CD4-positive, alpha-beta T cell treated with Interleukin-17A for 1 hour (primary cell): ENCODE measurements around the gene PARD3.
"Not testable (repeated sequence)": the region's sequence is repeated elsewhere in the genome, so short reads cannot be mapped to it uniquely, and the experiment has no call there.

Experiments used
- DNase-seq: peaks from one replicate; pipeline ENCODE4 v3.0.0-alpha.2; 2020

The PARD3 gene

GRCh38 chr10:34815185-34816084 lies at the start of gene PARD3:
Gene PARD3, minus strand, starts transcription at chr10:34815296. Its CDS starts 301 bp downstream, at chr10:34814995.
- DNase-seq = no peak

- no peak for DNase-seq
Measured at GRCh38 chr10:34864149-34865067, 49.3 kb upstream of the PARD3 start.

GRCh38 chr10:34862892-34863291 lies 47.8 kb upstream of the PARD3 start:
- DNase-seq = no peak

DNA sequence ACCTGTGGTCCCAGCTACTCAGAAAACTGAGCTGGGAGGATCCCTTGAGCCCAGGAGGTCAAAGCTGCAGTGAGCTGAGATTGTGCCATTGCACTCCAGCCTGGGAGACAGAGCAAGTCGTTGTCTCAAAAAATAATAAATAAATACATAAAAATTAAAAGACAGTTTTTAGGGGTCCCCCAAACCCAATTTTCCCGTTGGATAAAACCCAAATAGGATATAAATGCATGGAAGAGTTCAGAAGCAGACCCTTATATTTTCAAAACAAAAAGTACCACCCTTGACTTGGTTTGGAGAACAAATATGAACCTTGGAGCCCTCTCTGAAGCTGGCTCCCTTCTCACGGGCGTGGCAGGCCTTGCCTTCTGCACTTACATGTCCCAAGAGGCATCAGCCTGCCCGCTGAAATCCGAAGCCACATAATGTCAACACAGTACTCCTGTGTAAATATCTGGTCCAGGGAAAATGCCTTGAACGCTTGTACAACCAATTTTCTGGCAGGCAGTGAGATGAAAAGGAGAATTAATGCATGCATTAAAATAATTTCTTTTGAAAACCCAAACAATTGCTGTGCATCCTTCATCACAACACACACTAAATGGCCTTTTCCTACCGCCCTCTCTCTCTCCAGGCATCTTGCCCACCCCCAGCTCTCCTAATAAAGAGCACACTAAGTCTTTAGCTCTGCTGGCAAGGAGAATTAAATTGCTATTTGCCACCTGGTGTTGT lies 46.4 kb upstream of the PARD3 start:
- DNase-seq = no peak

GRCh38 chr10:34859170-34859569 lies 44.1 kb upstream of the PARD3 start:
- DNase-seq = no peak

- DNase-seq = no peak
Measured at GRCh38 chr10:34858003-34858402, 42.9 kb upstream of the PARD3 start.

- no peak for DNase-seq
Measured at GRCh38 chr10:34854147-34854601, 39.1 kb upstream of the PARD3 start.

DNA sequence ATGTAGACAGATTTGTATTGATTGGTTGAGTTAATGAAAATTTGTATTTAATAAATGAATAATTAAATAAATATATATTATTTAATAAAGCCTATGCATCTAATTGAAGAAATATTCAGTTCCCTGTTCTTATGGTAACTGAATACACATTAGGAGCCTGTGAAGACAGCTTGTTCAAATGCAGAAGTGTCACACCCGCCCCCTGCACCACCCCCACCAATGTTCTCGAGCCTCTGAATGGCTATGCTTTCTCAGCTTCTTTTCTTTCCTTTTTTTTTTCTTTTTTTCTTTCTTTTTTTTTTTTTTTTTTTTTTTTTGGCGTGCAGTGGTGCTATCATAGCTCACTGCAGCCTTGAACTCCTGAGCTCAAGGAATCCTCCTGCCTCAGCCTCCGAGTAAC lies 38.3 kb upstream of the PARD3 start:
- DNase-seq = no peak

GRCh38 chr10:34850558-34850957 lies 35.5 kb upstream of the PARD3 start:
- no peak for DNase-seq

DNA sequence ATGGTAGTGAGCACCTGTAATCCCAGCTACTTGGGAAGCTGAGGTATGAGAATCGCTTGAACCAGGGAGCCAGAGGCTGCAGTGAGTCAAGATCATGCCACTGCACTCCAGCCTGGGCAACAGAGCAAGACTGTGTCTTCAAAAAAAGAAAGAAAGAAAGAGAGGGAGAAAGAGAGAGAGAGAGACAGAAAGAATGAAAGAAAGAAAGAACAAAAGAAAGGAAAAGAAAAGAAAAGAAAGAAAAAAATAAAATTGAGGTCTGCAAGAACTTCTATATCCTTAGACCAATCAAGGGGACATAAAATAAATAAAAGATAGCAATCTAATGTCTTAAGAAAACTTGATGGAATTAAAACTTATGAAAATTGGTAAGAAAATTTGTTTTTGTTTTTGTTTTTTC lies 34.9 kb upstream of the PARD3 start:
- no peak for DNase-seq

GRCh38 chr10:34845070-34845469 lies 30.0 kb upstream of the PARD3 start:
- no peak for DNase-seq

DNA sequence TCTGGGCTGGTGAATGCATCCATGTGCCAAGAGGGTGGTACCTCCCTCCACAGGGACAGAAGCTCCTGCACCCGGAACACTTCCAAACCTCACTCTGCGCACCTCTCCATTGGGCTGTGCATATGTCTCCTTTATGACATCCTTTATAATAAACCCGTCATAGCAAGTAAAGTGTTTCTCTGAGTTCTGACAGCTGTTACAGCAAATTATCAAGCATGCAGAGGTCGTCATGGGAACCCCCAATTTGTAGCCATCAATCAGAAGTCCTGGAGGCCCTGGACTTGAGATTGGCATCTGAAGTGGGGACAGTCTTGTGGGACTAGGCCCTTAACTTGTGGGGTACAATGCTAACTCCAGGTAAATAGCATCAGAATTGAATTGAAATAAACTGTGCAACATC lies 29.4 kb upstream of the PARD3 start:
- no peak for DNase-seq

DNA sequence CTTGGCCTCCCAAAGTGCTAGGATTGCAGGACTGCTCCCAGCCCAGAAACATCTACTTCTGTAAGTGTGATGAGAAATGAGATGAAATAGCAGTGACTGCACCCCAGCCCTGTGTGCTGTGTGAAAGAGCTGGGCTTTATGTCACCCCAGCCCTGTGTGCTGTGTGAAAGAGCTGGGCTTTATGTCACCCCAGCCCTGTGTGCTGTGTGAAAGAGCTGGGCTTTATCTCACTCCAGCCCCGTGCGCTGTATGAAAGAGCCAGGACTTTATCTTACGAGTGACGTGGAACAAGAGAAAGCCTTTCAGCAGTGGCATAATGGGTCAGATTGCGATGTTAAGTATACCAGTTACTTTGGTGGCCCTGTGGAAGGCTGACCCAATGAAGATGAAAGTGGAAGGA lies 28.4 kb upstream of the PARD3 start:
- not testable (repeated sequence) for DNase-seq

DNA sequence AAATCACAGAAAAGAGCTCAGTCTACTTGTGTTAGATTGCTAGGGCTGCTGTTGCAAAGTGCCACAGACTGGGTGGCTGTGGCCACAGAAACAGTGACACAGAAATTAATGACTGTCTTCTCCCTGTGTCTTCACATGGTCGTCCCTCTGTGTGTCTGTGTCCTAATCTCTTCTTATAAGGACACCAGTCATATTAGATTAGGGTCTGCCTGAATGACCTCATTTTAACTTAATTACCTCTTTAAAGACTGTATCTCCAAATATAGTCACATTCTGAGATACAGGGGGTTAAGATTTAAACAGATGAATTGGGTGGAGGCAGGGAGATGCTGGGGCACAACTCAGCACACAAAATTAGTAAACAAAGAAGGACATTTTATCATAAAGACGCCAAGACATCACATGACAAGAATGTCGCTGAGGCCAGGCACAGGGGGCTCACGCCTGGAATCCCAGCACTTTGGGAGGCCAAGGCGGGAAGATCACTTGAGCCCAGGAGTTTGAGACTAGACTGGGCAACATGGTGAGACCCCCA lies 23.3 kb upstream of the PARD3 start:
- DNase-seq = no peak

DNA sequence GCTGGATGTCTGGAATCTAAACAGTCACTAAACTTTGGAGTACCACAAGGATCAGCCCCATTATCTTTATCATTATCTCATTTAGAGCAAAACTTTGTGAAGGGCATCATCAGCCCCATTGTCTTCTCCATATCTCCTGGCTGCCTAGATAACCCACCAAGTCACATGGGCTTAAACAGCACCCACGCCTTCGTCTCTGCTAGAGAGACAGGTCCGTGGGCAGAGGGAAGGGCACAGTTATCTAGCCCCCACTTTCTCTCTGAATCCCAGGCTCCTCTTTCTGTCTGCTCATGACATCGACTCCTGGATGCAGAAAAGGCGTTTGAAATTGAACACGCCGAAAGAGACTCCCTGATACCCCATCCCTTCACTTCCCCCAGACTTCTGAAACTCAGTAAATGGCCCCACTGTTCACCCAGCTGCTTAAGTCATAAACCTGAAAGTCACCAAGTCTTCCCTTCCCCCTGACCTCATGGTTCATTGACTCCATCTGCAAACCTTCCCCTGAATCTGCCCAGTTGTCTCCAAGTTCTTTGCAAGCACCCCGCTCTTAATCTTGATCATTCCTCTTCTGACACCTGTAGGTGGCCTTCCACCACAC lies 20.9 kb upstream of the PARD3 start:
- DNase-seq = no peak

- DNase-seq = no peak
Measured at GRCh38 chr10:34834274-34834673, 19.2 kb upstream of the PARD3 start.

GRCh38 chr10:34830217-34830822 lies 15.2 kb upstream of the PARD3 start:
- DNase-seq = no peak

GRCh38 chr10:34826857-34827766 lies 12.0 kb upstream of the PARD3 start:
- no peak for DNase-seq

GRCh38 chr10:34826221-34826620 lies 11.1 kb upstream of the PARD3 start:
- no peak for DNase-seq

DNA sequence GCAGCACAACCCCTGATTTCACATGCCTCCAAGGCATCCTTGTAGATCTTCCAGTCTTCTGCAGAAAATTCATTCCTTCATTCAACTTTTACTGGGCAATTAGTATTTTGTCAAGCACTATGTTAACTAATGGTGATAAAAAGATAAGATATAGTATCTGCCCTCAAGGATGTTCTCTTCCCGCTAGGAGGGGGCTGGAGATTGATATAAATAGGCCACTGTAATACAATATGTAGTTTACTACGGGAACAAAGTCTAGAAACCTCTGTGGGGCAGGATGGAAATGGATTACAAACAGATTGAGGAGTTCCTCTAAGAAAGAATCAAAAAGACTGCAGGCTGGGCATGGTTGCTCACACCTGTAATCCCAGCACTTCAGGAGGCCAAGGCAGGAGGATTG lies 10.3 kb upstream of the PARD3 start:
- DNase-seq = no peak

DNA sequence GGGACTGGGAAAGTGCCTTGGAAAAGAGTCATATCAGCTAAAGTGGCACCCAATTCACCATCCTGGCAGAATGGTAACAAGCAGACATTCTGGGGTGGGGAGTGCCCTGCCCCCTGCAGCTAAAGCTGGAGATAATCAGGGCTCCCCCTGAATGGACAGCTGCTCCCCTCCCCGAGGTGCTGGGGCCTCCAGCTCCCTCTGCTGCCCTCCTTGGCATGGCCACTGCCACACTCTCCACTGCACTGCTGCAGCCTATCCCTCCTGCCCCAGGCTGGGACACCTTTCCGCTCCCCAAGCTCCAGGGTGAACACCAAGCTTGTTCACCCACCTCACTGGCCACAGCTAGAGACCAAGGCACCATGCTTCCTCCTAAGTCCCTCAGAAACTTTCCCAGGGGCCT lies 9.8 kb upstream of the PARD3 start:
- DNase-seq = no peak
